CD4-positive, alpha-beta T cell treated with Interleukin-6 for 4 hours (primary cell): Measurements from ENCODE around the gene BZW1.

Experiments used
- DNase-seq: peaks from one replicate; pipeline ENCODE4 v3.0.0-alpha.2; 2020; ENCODE audit warnings: mixed read lengths

The BZW1 gene

DNA sequence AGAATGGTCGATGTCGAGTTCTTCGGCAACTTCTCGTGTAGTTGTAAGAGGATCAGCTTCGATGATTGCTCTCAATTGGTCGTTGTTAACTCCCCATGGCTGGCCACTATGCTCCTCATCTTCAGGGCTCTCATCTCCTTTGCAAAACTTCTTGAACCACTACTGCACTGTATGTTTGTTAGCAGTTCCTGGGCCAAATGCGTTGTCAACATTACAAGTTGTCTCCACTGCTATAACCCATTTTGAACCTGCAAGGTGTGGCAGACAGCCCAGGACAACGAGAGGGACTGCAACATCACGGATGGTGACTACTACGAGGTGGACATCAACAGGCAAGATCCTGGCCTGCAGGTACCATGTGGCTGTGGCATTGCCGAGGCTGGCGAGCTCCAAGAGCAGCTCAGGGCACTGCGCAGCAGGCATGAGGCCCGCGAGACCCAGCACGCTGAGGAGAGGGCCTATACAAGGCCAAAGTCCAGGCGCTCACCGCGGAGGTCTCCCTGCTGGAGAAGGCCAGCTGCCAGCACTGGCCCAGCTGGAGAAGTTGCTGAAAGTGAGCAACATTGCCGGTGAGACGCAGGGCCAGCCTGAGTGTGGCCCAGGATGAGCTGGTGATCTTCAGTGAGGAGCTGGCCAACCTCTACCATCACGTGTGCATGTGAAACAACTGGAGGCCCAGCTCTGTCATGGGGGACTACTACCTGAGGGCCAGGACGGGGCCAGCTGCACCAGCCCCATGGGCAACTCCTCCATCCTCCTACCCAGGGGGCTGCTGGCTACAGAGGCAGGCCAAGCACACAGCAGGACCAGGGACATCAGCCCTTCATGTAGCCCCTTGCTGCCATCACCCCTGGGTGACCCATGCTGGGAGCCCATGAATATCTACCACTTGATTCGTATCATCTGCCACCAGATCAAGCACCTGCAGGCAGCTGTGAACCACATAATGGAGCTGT lies 32.6 kb downstream of the BZW1 start:
- DNase-seq = no peak

- no peak for DNase-seq
Observed at GRCh38 chr2:200845194-200845593, 33.5 kb downstream of the BZW1 start.

GRCh38 chr2:200845669-200846325 lies 34.1 kb downstream of the BZW1 start:
- DNase-seq = no peak

DNA sequence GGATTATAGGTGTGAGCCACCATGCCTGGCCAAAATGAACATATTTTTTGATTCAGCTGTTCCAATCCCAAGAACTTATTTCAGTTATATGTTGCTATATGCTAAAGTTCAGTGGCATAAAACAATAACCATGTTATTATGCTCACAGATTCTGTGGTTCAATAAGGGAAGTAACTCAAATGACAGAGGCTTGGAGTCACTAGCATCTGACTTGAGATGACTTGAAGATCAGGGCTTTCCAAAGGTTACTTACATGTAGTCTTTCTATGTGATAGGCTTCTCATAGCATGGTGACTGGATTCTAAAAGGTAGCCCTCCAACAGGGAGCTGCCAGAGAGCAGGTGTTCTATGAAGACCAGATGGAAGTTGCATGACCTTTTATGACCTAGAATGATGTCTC lies 35.6 kb downstream of the BZW1 start:
- no peak for DNase-seq

DNA sequence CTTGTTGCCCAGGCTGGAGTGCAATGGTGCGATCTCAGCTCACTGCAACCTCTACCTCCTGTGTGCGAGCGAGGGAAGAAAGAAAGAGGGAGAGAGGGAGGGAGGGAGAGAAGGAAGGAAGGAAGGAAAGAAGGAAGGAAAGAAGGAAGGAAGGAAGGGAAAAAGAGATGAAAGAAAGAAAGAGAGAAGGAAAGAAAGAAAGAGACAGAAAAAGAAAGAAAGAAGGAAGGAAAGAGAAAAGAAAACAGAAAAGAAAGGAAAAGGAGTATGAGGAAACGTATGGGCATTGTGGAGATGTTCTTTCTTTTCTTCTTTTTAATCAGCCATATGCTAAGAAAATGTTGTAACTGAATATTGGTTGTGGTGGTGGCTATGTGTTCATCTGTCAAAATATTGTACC lies 36.2 kb downstream of the BZW1 start:
- DNase-seq = no peak

GRCh38 chr2:200850512-200851256 lies 39.0 kb downstream of the BZW1 start:
- DNase-seq = no peak

DNA sequence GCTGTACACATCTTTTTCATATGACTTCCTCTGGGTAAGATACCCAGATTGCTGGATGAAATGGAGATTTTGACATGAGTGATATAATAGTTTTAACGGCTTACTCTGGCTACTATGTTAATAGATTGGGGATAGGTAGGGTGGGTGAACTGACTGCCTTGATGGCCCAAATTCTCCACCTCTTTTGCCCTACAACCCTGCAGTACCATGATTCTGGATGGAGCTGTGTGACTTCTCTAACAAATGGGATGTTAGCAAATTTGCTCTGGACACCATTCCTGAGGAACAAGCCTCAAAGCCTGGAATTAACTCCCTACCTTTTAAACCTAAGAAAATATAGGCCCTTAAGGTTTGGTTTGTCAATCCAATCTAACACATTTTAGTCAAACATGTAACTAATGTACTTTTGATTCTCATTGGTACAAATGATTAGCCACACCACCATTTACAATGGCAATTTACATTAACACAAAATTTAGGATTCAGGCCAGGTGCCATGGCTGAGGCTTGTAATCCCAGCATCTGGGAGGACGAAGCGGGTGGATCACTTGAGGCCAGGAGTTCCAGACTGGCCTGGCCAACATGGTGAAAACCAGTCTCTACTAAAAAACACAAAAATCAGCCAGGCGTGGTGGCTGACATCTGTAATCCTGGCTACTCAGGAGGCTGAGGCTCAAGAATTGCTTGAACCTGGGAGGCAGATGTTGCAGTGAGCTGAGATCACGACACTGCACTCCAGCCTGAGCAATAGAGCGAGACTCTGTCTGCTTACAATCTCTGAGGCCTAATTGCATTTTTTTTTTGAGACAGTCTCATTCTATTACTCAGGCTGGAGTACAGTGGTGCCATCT lies 39.9 kb downstream of the BZW1 start:
- no peak for DNase-seq

- no peak for DNase-seq
Observed at GRCh38 chr2:200852605-200853004, 40.9 kb downstream of the BZW1 start.

GRCh38 chr2:200856806-200857205 lies 45.1 kb downstream of the BZW1 start:
- DNase-seq = no peak

DNA sequence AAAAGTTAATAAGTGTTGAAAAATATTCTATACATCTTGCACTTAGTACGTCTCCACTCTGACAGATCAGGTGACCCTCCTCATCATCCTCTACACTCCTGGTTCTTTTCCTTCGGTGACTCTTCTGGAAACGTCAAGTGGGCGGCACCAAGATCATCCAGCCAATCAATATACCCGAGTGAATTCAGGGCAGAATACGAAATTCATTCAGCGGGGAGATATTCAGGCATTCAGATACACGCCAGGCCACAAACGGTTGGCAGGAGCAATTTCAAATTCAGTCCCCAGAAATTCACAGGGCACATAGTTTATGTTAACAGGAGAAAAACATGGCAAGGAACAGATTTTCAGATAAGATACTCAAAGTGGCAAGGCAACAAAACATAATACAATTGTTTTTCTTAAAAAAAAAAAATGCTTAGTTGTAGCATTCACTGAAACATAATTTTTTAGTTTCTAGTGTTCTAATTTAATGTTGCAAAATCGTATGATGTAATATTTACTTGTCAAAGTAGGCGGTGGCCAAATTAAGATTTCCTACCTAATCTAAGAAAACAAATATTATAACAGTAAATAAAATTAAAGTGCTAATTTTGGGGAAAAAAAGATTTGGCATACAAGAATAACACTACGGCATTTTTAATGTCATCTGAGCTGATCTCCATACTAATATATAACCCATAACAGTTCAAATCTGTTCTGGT lies 48.5 kb downstream of the BZW1 start:
- peak; percentile 15 for DNase-seq

DNA sequence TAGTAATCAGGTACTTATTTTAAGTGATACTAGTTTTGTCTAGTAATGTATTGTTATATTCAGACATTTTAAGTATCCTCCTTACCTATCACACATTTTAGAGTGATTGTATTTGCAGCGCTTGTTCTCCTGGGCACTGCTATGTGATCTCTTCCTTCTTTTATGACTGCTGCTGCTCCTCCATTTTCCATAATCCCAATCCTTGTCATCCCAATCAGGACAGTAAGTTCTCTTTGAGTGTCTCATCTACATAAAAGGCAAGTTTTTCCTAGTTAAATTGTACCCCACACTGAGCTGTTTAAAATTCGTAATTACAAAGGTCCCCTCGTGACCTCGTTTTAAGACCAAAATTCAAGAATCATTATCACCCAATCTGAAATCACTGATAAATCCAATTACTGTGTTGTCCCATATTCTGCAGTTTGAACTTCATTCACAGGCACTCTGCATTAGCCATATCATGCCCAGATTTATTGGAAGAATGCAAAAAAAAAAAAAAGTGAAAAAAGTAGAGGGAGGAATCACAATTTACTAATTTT lies 50.0 kb downstream of the BZW1 start:
- no peak for DNase-seq

GRCh38 chr2:200862532-200863000 lies 50.9 kb downstream of the BZW1 start:
- DNase-seq = peak; percentile 47

DNA sequence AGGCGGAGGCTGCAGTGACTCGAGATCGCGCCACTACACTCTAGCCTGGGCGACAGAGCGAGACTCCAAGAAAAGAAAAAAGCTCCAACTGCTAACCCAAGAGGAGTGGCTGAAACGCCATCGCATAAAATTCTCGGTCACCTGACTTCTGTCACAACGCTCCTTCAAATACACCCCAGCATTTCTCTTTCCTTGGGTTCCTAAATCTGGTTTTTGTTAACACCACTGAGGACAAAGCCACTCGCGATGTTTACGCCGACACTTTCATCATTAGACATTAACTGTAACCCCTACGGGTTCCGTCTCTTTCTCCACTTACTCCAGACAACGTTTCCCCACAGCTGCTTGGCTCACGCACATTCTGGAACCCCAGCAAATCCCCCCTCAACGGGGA lies 52.1 kb downstream of the BZW1 start:
- peak; percentile 21 for DNase-seq

DNA sequence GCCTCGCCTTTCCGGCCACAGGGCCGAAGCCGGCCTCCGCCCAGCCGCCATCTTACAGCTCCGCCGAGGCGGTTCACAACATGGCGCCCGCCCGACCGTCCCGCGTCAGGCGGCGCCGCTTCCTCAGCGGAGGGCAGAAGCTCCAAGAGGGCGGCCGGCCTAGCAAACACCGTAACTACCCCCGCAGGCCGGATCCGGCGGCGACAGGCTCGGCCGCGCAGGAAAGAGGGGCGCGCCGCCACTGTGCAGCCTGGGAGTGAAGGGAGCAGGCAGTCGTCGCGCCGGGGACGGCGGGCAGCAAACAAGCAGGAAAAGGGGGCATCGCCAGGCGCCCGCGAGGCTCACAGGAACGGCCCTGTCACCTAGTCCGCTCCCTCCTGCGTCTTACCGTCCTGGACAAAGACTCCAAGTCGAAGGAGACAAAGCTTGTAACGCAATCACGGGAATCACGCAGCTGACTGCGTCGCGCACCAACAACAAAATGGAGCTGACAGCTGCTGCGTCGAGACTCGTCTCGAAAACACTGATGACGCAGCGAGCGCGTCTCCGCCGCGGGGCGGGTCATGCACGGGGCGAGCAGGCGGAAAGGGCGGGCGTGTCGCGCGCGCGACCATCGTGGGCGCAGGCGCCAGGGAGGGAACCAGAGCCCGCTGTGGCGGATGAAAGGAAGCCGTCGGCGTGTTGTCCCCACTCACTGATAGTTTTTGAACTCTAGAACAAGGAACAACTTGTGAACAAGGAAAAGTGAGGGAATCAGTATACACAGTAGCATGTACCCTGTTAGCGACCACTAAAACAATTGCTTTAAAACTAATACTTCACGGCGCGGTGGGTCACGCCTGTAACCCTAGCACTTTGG lies 52.7 kb downstream of the BZW1 start, which contains the start of gene CLK1:
TSS of gene CLK1 (minus strand) at position 483 of the 859 bp plus-strand sequence. CDS start 2,796 bp downstream, outside the sequence.
- peak; percentile 98 for DNase-seq

- no peak for DNase-seq
Observed at GRCh38 chr2:200869014-200869413, 57.3 kb downstream of the BZW1 start.

DNA sequence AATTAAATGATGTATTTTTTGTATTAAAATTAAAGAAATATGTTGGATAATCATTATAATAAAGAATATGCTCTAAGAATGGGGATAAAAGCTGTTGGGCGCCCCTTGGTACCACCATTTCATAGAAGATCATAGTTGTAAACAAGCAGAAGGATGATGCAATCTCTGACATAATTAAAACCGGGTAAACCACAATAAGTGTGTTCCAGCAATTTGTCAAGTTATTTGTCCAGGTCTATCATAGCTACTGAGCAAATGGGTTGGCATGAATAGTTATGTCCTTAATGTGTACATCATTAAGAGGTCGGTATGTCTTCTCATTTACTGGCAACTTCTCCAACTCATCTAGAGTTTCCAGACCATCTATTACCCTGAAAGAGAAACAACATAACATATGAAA lies 59.4 kb downstream of the BZW1 start:
- DNase-seq = no peak

- DNase-seq = no peak
Observed at GRCh38 chr2:200873560-200873959, 61.9 kb downstream of the BZW1 start.
